Left colon (tissue), 2 donors: ENCODE results near the gene MTHFSD. TPM values are rescaled to one million over a fixed set of nuclear protein-coding genes. Genes with fewer than 3 reads are reported as not detected.

Experiments used
- ATAC-seq: fragments of 200-7000 bp; cut with Tn5 transposase; one replicate; pipeline ENCODE4 v1.9.1; 2020; ENCODE audit warnings: mild to moderate bottlenecking, moderate library complexity
- DNase-seq, 2 donors: peaks; one replicate each; pipeline ENCODE4 v3.0.0-alpha.2; 2020
- intact Hi-C, 2 donors: fragments of 100-400 bp; cut with DNase I in 1 of 2; cut with micrococcal nuclease in 1 of 2; formaldehyde crosslinking; loops; one replicate each; pipeline versions ENCODE4 v1.11.2 to v1.14.0; 2022; cut with DNase I, micrococcal nuclease
- total RNA-seq, 2 donors: library from RNA; stranded (reverse); fragmentation: NEBNext Ultra II Directional; extraction: Animal tissue kit (Norgen Biotek cat#: 25700); gene quantifications; one replicate each; pipeline ENCODE4 v1.2.1, GENCODE V29; 2021
- donor health status: DM: no; HTN: no; CAD: no.
- donor health status: DM: yes; HTN: yes; CAD: no.

Gene MTHFSD
- total RNA-seq, 2 donors from 2014 or later = 18.6 to 23.3 TPM

- ATAC-seq (no peak), DNase-seq (no peak)
- intact Hi-C loops = loop anchor here in 1 of 2 donors (5.0 kb wide), 2 partner anchors 502 to 722 kb away; no protein-coding TSS in a partner anchor
These were observed 4.8 kb upstream of the MTHFSD start for GRCh38 chr16:86559802-86560305.

- ATAC-seq = no peak
- DNase-seq = no peak
- intact Hi-C loops = no loop called here
These were observed 3.5 kb upstream of the MTHFSD start for GRCh38 chr16:86558355-86559193.

DNA sequence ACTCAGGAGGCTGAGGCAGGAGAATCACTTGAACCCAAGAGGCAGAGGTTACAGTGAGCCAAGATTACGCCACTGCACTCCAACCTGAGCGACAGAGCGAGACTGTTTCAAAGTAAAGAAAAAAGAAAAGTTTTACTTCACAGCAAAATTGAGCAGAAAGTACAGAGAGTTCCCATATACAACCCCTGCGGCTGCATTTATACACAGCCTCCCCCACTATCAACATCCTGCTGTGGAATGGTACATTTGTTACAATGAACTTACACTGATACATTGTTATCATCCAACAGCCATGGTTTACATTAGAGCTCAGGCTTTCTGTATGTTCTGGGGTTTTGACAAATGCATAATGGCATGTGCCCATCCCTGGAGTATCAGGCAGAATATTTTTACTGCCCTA, 2.6 kb upstream of the MTHFSD start:
- intact Hi-C loops = no loop called here

DNA sequence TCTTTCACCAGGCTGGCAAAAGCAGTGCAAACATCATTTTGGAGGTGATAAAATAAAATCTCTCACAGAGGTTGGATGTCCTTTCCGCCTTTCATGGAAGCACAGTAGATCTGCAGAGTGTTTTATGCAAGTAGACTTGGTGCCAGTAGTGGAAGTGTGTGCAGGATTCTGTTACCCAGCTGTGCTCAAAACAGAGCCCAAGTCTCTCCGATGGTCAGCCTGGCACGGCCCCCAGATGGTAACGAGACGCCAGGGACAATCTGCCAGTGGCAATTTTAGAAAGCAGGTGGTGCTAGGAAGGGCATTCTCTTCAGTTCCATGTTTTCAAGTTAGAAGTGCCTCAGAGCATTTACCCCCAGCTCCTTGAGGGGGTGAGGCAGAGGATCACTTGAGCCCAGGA, 1.5 kb upstream of the MTHFSD start:
- intact Hi-C loops = no loop called here
- no peak for ATAC-seq

More for the DNA sequence above, 2.6 kb upstream of the MTHFSD start:
- ATAC-seq (no peak), DNase-seq (no peak)

DNA sequence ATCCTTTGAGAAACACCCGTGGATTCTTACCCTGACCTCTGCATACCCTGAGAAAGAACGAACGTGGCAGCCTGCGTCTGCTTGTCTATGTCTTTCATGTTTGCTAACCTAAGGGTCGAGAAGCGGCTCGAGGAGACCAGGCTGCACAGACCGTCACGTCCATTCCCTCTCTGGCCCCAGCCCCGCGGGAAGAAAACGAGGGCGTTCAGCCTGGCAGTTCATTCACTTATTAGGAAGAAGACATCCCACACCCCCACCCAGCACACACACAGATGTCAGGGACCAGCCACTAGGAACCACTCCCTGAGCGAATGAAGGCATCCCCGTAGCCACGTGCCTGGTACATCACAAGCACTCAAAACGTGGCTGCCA, 655 bp upstream of the MTHFSD start:
- ATAC-seq = no peak
- intact Hi-C loops = no loop called here
- no peak for DNase-seq

More for the DNA sequence above, 1.5 kb upstream of the MTHFSD start:
- DNase-seq = no peak

DNA sequence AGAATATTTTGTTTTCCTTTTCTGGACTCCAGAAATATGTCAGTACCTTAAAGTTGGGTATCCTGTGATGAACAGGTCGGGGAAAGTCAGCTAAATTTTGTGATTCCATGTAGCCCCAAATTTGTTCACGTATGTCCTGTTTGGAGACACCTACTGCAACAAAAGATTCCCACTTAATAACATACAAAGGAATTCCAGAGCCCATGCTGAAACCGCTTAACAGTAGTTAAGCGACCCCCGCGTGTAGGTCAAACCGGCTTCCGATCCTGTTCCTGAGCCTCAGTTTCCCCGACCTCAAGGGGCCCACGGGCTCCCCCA, 477 bp downstream of the MTHFSD start:
- no peak for ATAC-seq
- intact Hi-C loops = no loop called here

GRCh38 chr16:86553356-86553755, 1.7 kb downstream of the MTHFSD start:
- ATAC-seq = no peak
- intact Hi-C loops = no loop called here
- DNase-seq = no peak

More for the DNA sequence above, 477 bp downstream of the MTHFSD start:
- no peak for DNase-seq

GRCh38 chr16:86550281-86550680, 4.8 kb downstream of the MTHFSD start:
- intact Hi-C loops = no loop called here
- DNase-seq (no peak), ATAC-seq (no peak)

DNA sequence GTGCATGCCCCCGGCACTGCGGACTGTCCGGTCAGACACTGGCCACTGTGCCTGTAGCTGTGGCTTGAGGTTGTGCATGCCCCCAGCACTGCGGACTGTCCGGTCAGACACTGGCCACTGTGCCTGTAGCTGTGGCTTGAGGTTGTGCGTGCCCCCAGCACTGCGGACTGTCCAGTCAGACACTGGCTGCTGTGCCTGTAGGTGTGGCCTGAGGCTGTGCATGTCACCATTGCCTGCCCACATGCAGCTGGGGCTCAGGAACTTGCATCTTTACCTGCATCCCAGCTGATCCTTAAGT, 5.2 kb downstream of the MTHFSD start:
- ATAC-seq (no peak), DNase-seq (no peak)
- intact Hi-C loops = no loop called here

GRCh38 chr16:86549076-86549892, 5.8 kb downstream of the MTHFSD start:
- intact Hi-C loops = no loop called here
- DNase-seq = no peak
- ATAC-seq = no peak

DNA sequence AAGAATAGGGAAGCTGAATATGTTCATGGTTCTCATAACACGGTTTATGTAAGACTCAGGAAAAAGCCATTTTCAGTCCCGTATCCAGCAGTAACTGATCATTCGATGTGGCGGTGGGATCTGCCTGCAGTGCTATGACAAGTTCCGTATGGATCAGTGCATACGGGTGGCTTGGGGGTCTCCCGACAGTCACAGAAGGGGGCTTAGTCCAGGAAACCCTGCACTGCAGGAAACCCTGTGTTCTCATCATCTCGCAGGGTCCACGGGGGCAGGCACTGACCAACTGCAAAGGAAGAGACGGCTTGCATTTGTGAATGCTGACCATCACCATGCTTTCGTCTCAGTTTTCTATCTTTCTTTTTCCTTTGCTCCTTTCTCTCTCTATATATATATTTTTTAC, 7.7 kb downstream of the MTHFSD start:
- no peak for ATAC-seq
- DNase-seq = no peak
- intact Hi-C loops = no loop called here

GRCh38 chr16:86546638-86547013, 8.4 kb downstream of the MTHFSD start:
- intact Hi-C loops = no loop called here
- no peak for DNase-seq

DNA sequence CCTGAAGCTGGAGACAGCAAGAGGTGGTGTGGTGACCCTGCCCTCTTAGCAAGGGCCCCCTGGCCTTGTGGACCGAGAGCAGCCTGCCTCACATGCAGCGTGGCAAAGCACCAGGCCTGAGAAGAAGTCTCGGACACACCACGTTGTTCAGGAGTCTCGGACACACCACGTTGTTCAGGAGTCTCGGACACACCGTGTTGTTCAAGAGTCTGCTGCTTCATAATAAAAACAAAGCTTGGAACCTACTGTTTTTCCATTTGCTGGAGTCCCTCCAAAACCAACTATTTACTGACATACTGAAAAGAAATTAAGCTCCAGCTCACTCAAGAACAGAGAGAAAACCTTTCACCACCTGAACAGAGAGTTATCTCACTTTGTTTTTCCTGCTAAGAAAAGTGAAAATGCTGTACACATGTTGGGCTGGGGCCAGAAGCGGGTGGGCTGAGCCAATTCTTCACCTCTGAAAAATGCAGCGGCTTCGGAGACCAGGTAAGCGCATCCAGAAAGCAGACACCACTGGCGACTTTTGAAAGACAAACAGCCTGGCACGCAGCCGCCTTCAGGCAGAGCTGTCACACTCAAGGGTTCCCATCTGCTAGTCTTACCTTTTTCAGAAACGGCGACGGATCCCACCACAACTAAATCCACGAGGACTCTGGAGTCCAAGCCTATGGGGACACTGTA, 8.9 kb downstream of the MTHFSD start:
- ATAC-seq = no peak
- intact Hi-C loops = no loop called here
- DNase-seq = no peak

More at GRCh38 chr16:86546638-86547013, 8.4 kb downstream of the MTHFSD start:
- no peak for ATAC-seq

- no peak for ATAC-seq
- DNase-seq = no peak
- intact Hi-C loops = no loop called here
These were observed 9.6 kb downstream of the MTHFSD start for GRCh38 chr16:86545481-86545880.

DNA sequence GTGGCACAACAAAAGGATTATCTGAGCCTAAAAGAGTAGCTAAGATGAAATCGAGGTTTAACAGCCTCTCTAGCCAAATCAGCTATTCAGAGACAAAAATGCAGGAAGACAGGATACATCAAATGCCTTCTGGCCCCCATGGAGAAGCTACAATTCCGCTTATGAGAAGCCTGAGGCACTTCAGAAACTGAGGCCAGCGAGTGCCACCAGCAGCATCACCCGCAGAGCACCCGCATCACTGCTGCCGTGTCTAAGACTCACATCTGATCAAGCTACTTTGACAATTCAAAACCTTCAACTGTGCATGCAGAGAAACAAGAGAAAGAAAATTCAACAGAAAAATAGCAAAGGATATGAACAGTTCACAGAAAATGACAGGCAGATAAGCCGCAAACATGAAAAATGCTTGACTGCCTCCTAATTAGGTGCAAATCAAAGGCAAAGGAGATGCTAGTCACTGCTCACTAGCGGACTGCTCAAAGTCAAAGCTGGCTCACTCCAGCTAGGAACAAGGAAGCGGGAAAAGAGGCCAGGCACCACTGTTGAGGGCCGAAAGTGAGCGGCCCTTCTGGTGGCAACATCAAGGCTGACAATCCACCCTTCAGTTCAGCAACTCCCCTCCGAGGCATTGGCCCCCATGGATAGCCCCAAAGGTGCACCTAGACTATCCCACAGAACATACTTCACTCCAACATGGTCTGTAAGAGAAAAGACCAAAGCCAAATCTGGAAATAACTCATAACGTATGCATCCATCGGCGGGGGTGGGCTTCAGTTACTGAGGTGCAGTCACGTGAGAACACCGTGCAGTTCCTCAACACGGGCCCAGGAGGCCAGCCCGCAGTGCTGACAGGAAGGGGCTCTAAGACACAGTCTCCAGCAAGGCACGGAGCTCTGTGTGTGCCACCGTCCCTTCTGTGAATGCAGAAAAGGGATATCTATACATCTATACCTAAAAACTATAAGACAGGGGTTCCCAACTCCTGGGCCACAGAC, 12.0 kb downstream of the MTHFSD start:
- ATAC-seq (no peak), DNase-seq (no peak)
- intact Hi-C loops = no loop called here

DNA sequence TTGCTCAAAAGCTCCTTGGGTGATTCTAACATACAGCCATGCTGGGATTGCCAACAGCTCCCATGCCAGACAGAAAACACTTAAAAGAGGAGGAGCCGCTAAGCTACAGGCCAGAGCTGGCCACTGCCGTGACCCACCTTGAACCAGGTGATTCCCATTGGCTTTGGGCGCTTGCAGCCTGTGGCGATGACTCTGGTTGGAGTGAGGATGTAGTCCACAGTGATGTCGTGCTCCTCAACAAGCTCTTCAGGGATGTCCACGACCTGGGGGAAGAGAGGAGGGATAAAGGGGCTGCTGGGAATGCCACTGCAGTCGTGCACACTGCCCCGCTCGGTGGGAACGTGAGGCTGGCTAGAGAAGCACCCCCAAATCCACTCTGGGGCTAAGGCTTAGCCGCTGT, 13.5 kb downstream of the MTHFSD start:
- ATAC-seq (no peak), DNase-seq (no peak)
- intact Hi-C loops = no loop called here

- ATAC-seq (no peak), DNase-seq (no peak)
- intact Hi-C loops = no loop called here
These were observed 14.1 kb downstream of the MTHFSD start for GRCh38 chr16:86540894-86541293.

DNA sequence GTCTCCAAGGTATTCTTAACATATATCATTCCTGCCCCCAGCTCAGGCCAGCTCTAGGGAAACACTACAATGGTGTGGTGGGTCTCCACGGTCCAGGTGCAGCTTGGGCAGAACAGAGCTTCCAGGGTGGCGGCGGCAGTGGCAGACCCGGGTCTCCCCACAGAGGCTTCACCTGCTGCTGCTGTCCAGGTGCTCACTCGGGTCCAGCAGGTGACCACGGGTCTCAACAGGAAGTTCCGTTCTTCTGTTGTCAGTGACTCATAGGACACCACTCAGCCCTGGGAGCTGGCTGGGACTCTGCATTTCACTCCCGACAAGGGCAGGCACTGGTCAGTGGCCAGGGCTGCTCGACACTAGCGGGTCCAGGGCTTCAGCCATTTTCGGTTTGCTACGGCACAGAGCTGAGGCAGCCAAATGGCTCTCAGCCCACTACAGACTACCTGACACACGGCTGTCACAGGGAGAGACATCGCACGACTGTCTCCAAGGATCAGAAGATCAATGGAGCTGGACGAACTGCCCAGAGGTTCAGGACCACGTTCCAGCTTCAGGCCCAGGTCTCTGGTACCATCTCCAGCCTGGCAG, 16.7 kb downstream of the MTHFSD start:
- intact Hi-C loops = no loop called here
- no peak for DNase-seq
- no peak for ATAC-seq
